IMR-90 (cell line): ENCODE measurements around the gene LSMEM2.

Experiments
- CEBPB ChIP-seq: IDR thresholded peaks from 2 replicates; pipeline ENCODE4 v1.6.1; 2012; ENCODE audit warnings: low read depth, low read length, improper control_type of control experiment
- CHD1 ChIP-seq: IDR thresholded peaks from 2 replicates; pipeline ENCODE4 v1.6.1; 2012; ENCODE audit warnings: low read depth, low read length, improper control_type of control experiment
- CTCF ChIP-seq: conservative IDR thresholded peaks from 2 replicates; pipeline ENCODE4 v1.5.1; 2012; ENCODE audit warnings: mild to moderate bottlenecking, low read depth, low read length, improper control_type of control experiment
- SMC3 ChIP-seq: fragments of 150-350 bp; IDR thresholded peaks from 2 replicates; pipeline ENCODE4 v1.6.1; 2016; ENCODE audit warnings: low read depth, mild to moderate bottlenecking, antibody characterized with exemption, low read length, moderate library complexity
- USF2 ChIP-seq: fragments of 150-350 bp; IDR thresholded peaks from 2 replicates; pipeline ENCODE4 v1.6.1; 2017; ENCODE audit warnings: mild to moderate bottlenecking, antibody characterized with exemption, low read length, low read depth

GRCh38 chr3:50300681-50301254, 21.9 kb downstream of the LSMEM2 start:
- no peak for TF ChIP-seq CTCF
- TF ChIP-seq CEBPB: no peak
- TF ChIP-seq USF2: no peak
- no peak for TF ChIP-seq SMC3
- TF ChIP-seq CHD1: no peak
